ENCODE data around the gene EML4. TPM values are rescaled to one million over a fixed set of nuclear protein-coding genes. Genes with fewer than 3 reads are reported as not detected.

EML4 gene
- total and polyA plus RNA-seq, 10 of the 15 experiments (the other 5 are each of a cell fraction or from before 2014, with no cell fraction given): 23.1 to 91.3 (median 77.4) TPM

- FAIRE-seq: peak; percentile 66
- no peaks in the 10 kb centered on the region for H4K20me1 ChIP-seq (ENCODE audit: control insufficient read depth, insufficient read depth)
These were observed 69.6 kb downstream of the EML4 start for GRCh38 chr2:42238644-42239288.

More at GRCh38 chr2:42238644-42239288, 69.6 kb downstream of the EML4 start:
- no peak overlapping the region for H3K4me3 ChIP-seq
- 60% methylated on average over 7 of the region's 7 CpGs for WGBS (ENCODE audit: insufficient coverage, insufficient replicate concordance, low lambda C conversion rate, missing lambda C conversion rate)
- ChIA-PET CTCF (interaction anchor here (0.6 to 12.3 kb wide), 17 partner anchors 8 to 386 kb away, joined by 3 to 186 read pairs (median 4); no protein-coding TSS in a partner anchor), POLR2A (interaction anchor here (0.6 kb wide), 1 partner anchor 63 kb away, joined by 4 read pairs; no protein-coding TSS in a partner anchor), SMC1A (ENCODE audit: uncharacterized antibody, unreplicated experiment) (interaction anchor here (0.7 to 4.1 kb wide), 11 partner anchors 8 to 151 kb away, joined by 3 to 41 read pairs (median 3); no protein-coding TSS in a partner anchor), RAD21 (ENCODE audit: unreplicated experiment) (interaction anchor here (0.6 to 5.6 kb wide), 6 partner anchors 10 to 144 kb away, joined by 3 to 55 read pairs (median 4); no protein-coding TSS in a partner anchor)
- H3K36me3 ChIP-seq (ENCODE audit: control insufficient read depth in 2 of 2, insufficient read depth in 2 of 2, low read length in 1 of 2): peaks cover 0 to 6% of the 10 kb centered on the region in 2 experiments; a peak in 1 of 4 replicates
- H3K4me2 ChIP-seq (ENCODE audit: control insufficient read depth, insufficient read depth): no peak overlapping the region
- no peaks in the 10 kb centered on the region for H3K9me3 ChIP-seq (replicated peaks; ENCODE audit: control insufficient read depth, insufficient read depth, low read length)
- H3K27me3 ChIP-seq (replicated peaks in 1 of 2; ENCODE audit: control insufficient read depth in 2 of 2, insufficient read depth in 2 of 2, low read length in 1 of 2): no peaks in the 10 kb centered on the region
- no peaks in the 10 kb centered on the region for H3K4me1 ChIP-seq (ENCODE audit: control insufficient read depth, insufficient read depth, low read length)
- DNase-seq (ENCODE audit: low read depth, low spot score) (no peak), ATAC-seq (peak; percentile 94)
- no peak overlapping the region for H3K27ac ChIP-seq (ENCODE audit: control insufficient read depth, insufficient read depth)
- TF ChIP-seq ESRRA (IDR thresholded peaks at IDR 0.05; ENCODE audit: low read length): no peak
- no peak for TF ChIP-seq SPI1 (IDR thresholded peaks at IDR 0.05; ENCODE audit: borderline replicate concordance, insufficient read depth, low read depth, low read length)
- 0 out of 2 replicates have a peak, but pooled peaks have one; percentile 31 for TF ChIP-seq NR2F1 (conservative IDR thresholded peaks at IDR 0.05)
- TF ChIP-seq CTCF (IDR thresholded peaks at IDR 0.05 in 2 of 3, conservative IDR thresholded peaks at IDR 0.05 in 1 of 3; ENCODE audit: control insufficient read depth in 2 of 3, extremely low read depth in 1 of 3, insufficient read depth in 1 of 3, low read depth in 3 of 3, low read length in 3 of 3): peak; percentile 22 to 55 (median 29); a peak in 4 of 6 replicates
- no peak for TF ChIP-seq DPF2 (IDR thresholded peaks at IDR 0.05)
- TF ChIP-seq SMC3 (IDR thresholded peaks at IDR 0.05; ENCODE audit: borderline replicate concordance, low read length): peak; percentile 66; the same call in 1 of the 2 replicates
- TF ChIP-seq MLLT1 (IDR thresholded peaks at IDR 0.05): no peak
- no peak for TF ChIP-seq CHD4 (IDR thresholded peaks at IDR 0.05)
- peak; percentile 84 for TF ChIP-seq RAD21 (IDR thresholded peaks at IDR 0.05; ENCODE audit: insufficient read depth, low read depth, low read length)
- no peak for TF ChIP-seq RELA (IDR thresholded peaks at IDR 0.05; ENCODE audit: borderline replicate concordance, partially characterized antibody)
- no peak for TF ChIP-seq ATF2 (IDR thresholded peaks at IDR 0.05; ENCODE audit: low read length)
- no peak for TF ChIP-seq RELB (IDR thresholded peaks at IDR 0.05; ENCODE audit: low read depth)
- no peak for TF ChIP-seq SUPT20H (IDR thresholded peaks at IDR 0.05; ENCODE audit: borderline replicate concordance, control insufficient read depth, low read depth, low read length)
- TF ChIP-seq TARDBP (IDR thresholded peaks at IDR 0.05; ENCODE audit: borderline replicate concordance): no peak
- TF ChIP-seq FOXM1 (IDR thresholded peaks at IDR 0.05; ENCODE audit: low read depth, low read length): no peak
- in situ Hi-C loops (cut with MboI) (loop anchor here (10.0 kb wide), 1 partner anchor 144 kb away; no protein-coding TSS in a partner anchor), intact Hi-C loops (cut with micrococcal nuclease; ENCODE audit: unreplicated experiment) (loop anchor here (1.0 kb wide), 1 partner anchor 142 kb away; no protein-coding TSS in a partner anchor)
- H2AFZ ChIP-seq (ENCODE audit: control insufficient read depth, low read depth, low read length): no peak overlapping the region
- H3K79me2 ChIP-seq (ENCODE audit: control insufficient read depth, insufficient read depth, low read length): peaks cover 27% of the 10 kb centered on the region
- no peak overlapping the region for H3K9ac ChIP-seq (ENCODE audit: control insufficient read depth, insufficient read depth, low read length)
- no TSS peak for BruUV-seq (replicated peaks)
